Common myeloid progenitor, CD34-positive (primary cell): ENCODE data around the gene TBX2.

Source experiments
- CTCF ChIA-PET: fragments of 350-600 bp; sonication (Branson Sonifier 250); formaldehyde crosslinking; loops from one replicate; lab custom pipeline; 2021; ENCODE audit warnings: antibody characterized with exemption; lab: Charles Lee
- POLR2A ChIA-PET: fragments of 350-600 bp; sonication (Branson Sonifier 250); formaldehyde crosslinking; loops from one replicate; lab custom pipeline; 2021; ENCODE audit warnings: antibody characterized with exemption; lab: Charles Lee
- DNase-seq, 3 donors: peaks; one replicate each; pipeline versions ENCODE4 v3.0.0 to v3.0.0-alpha.2; 2013
- H3K27ac ChIP-seq, 2 experiments: 1 replicate in 1 of 2; 2 replicates in 1 of 2; pipeline ENCODE4 v1.7.0; 2013; ENCODE audit warnings: inconsistent platforms in 2 of 2, low read length in 2 of 2, mild to moderate bottlenecking in 2 of 2, low read depth in 1 of 2, moderate library complexity in 1 of 2; ENCODE audit not compliant: severe bottlenecking in 2 of 2, insufficient read depth in 1 of 2, poor library complexity in 1 of 2
- H3K27me3 ChIP-seq, 5 experiments: replicated peaks in 2 of 5; 1 replicate in 3 of 5; 2 replicates in 2 of 5; pipeline versions ENCODE4 v1.6.1 to v1.7.0; 2013; ENCODE audit warnings: low read length in 4 of 5, mild to moderate bottlenecking in 2 of 5, moderate library complexity in 2 of 5, inconsistent platforms in 1 of 5; ENCODE audit not compliant: insufficient read depth in 5 of 5, control insufficient read depth in 4 of 5
- H3K36me3 ChIP-seq, 4 experiments: 1 replicate in 2 of 4; 2 replicates in 2 of 4; pipeline versions ENCODE4 v1.6.1 to v1.7.0; 2013; ENCODE audit warnings: low read length in 3 of 4, control low read depth in 1 of 4, mild to moderate bottlenecking in 1 of 4; ENCODE audit not compliant: control insufficient read depth in 4 of 4, insufficient read depth in 4 of 4
- H3K4me1 ChIP-seq, 4 experiments: 1 replicate in 3 of 4; 2 replicates in 1 of 4; pipeline versions ENCODE4 v1.6.1 to v1.7.1; 2013; ENCODE audit warnings: low read length in 3 of 4, mild to moderate bottlenecking in 3 of 4, control low read depth in 1 of 4, inconsistent platforms in 1 of 4, moderate library complexity in 1 of 4; ENCODE audit not compliant: control insufficient read depth in 4 of 4, insufficient read depth in 4 of 4; ENCODE audit errors: control extremely low read depth in 1 of 4
- H3K4me3 ChIP-seq, 7 experiments: 1 replicate in 4 of 7; 2 replicates in 3 of 7; pipeline versions ENCODE4 v1.5.1 to v1.7.0; 2013; ENCODE audit warnings: mild to moderate bottlenecking in 7 of 7, low read length in 6 of 7, moderate library complexity in 6 of 7, inconsistent platforms in 2 of 7, low read depth in 2 of 7, control low read depth in 1 of 7; ENCODE audit not compliant: insufficient read depth in 4 of 7, control insufficient read depth in 1 of 7; ENCODE audit errors: extremely low read depth in 1 of 7
- H3K9me3 ChIP-seq, 5 experiments: 1 replicate in 4 of 5; 2 replicates in 1 of 5; pipeline versions ENCODE4 v1.6.1 to v1.7.1; 2013; ENCODE audit warnings: low read length in 4 of 5, mild to moderate bottlenecking in 2 of 5, inconsistent platforms in 1 of 5, low read depth in 1 of 5, moderate library complexity in 1 of 5; ENCODE audit not compliant: control insufficient read depth in 4 of 5, insufficient read depth in 2 of 5; ENCODE audit errors: control extremely low read depth in 1 of 5
- WGBS: methylation state at CpG from one replicate; pipeline ENCODE4 v1.1.5; 2013; ENCODE audit not compliant: insufficient coverage; 5-methylcytosine and 5-hydroxymethylcytosine counted together

The TBX2 gene

DNA sequence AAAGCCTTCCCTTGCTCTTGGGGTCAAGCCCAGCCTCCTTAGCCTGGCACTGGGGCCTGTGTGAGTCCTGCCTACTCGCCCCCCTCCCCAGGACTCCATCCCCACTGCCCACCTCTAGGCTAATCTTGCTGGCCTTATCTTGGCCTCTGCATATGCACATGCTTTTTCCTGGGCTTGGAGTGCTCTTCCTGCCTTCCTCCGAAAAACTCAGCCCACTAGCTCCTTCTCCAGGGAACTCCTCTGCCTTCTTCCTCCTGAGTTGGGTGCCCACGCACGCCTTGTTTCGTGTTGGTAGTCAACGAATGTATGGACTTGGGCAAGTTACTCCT lies 16.5 kb downstream of the TBX2 start:
- POLR2A ChIA-PET, result no interaction called here
- H3K27me3 ChIP-seq, result peaks cover 0 to 72% (median 35%) of the 10 kb centered on the region in 5 experiments
- WGBS, result 93% methylated on average over 6 of the region's 6 CpGs
- no peak for DNase-seq
- no peaks in the 10 kb centered on the region for H3K36me3 ChIP-seq
- H3K9me3 ChIP-seq, result peaks cover 0 to 4% (median 0%) of the 10 kb centered on the region in 5 experiments
- no peak overlapping the region for H3K27ac ChIP-seq
- H3K4me1 ChIP-seq, result peaks cover 0 to 26% (median 20%) of the 10 kb centered on the region in 4 experiments
- no peak overlapping the region for H3K4me3 ChIP-seq
- CTCF ChIA-PET, result interaction anchor here (0.7 to 1.4 kb wide), 7 partner anchors 22 to 420 kb away, joined by 3 to 6 read pairs (median 3); no protein-coding TSS in a partner anchor

DNA sequence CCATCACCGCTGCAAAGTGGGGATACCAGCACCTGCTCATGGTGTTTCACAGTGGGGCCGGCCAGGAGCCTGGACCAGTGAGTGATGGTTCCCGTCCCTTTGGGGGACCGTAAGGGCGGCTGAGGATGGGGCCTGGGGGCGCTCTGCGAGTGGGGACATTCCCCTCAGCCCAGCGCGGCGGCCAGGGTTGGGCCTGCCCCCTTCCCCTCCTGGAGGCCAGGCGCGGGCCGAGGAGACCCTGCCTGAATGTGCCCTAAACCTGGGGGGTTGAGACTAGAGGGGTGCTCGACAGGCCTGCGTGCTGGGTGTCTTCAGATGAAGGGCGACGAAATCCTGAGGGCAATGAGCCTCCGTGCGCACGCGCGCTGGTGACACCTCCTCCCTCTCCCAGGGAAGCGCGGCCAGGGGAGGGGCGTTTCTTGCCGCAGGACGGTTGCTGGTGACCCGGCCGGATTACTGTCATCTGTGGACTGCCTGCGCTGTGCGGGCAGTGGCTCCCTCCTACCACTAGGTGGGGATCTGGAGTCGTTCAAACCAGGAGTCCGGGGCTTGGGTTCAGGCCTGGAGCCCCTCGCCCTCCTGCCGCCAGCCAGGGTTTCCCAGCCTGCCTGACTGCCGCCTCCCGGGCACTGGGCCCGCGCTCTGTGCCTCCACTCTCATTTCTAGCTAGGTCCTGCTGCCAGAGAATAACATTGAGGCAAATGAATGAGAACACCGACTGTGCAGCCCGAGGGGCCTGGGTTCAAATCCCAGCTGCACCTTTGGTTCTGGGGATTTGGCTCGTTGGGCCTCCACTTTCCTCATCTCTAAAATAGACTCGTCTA lies 17.1 kb downstream of the TBX2 start:
- Histone ChIP-seq H3K36me3 (no peaks in the 10 kb centered on the region), H3K4me3 (peak overlapping the region in 3 of 7 experiments; percentile 11 to 30 (median 24)), H3K27me3 (peaks cover 0 to 71% (median 31%) of the 10 kb centered on the region in 5 experiments), H3K27ac (no peak overlapping the region), H3K9me3 (peaks cover 0 to 4% (median 0%) of the 10 kb centered on the region in 5 experiments), H3K4me1 (peaks cover 0 to 20% (median 14%) of the 10 kb centered on the region in 4 experiments)
- ChIA-PET POLR2A (no interaction called here), CTCF (interaction anchor here (0.7 to 1.5 kb wide), 7 partner anchors 23 to 420 kb away, joined by 3 to 5 read pairs (median 3); no protein-coding TSS in a partner anchor)
- WGBS, result 22% methylated on average over 35 of the region's 43 CpGs
- DNase-seq, result peak; percentile 69 to 74 (median 70)

DNA sequence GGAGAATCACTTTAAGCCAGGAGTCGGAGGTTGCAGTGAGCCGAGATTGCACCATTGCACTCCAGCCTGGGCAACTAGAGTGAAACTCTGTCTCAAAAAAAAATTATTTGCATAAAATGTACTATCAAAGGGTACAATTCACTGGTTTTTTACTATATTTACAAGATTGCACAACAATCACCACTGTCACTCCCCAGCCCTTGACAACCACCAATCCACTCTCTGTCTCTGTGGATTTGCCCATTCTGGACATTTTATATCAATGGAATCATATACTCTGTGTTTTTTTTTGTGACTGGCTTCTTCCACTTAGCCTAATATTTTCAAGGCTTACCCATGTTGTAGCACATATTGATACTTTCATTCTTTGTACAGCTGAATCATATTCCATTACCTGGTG lies 18.8 kb downstream of the TBX2 start:
- ChIA-PET POLR2A (no interaction called here), CTCF (interaction anchor here (1.0 to 1.5 kb wide), 3 partner anchors 24 to 165 kb away, joined by 3 read pairs; no protein-coding TSS in a partner anchor)
- WGBS, result 100% methylated on average over 2 of the region's 2 CpGs
- Histone ChIP-seq H3K27me3 (peaks cover 5 to 70% (median 33%) of the 10 kb centered on the region in 5 experiments), H3K36me3 (no peaks in the 10 kb centered on the region), H3K4me3 (no peak overlapping the region), H3K27ac (no peak overlapping the region), H3K4me1 (peaks cover 0 to 8% (median 2%) of the 10 kb centered on the region in 4 experiments), H3K9me3 (peaks cover 0 to 4% (median 0%) of the 10 kb centered on the region in 5 experiments)
- DNase-seq, result no peak

DNA sequence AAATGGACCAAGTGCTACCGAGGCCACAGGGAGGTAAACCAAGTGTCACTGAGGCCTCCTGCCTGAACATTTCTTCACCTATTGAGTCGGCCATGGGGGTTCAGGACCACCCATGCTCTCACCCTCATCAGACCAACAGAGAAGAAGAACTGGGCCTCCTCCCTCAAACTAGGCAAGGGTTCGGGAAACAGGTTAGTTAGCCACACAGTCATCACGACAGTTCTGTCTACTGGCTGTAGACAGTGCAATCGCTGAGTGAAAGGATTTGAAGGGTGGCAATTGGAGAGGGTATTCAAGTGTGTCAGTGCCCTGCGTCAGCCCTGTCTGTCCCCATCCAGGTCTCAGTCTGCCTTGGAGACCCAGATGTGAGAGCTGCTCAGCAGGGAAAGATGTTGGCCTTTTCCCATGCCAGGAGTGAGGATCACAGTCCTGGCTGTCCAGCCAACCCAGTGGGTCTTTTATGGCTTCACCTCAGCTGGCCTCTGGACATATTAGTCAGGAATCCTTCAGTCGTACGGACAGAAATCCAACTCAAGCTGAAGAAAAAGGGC lies 19.9 kb downstream of the TBX2 start:
- H3K9me3 ChIP-seq, result peaks cover 0 to 2% (median 0%) of the 10 kb centered on the region in 5 experiments
- no peak overlapping the region for H3K27ac ChIP-seq
- ChIA-PET CTCF (interaction anchor here (1.8 kb wide), 1 partner anchor 131 kb away, joined by 5 read pairs; no protein-coding TSS in a partner anchor), POLR2A (interaction anchor here (0.6 kb wide), 1 partner anchor 190 kb away, joined by 3 read pairs; no protein-coding TSS in a partner anchor)
- H3K4me1 ChIP-seq, result peaks cover 0 to 8% (median 2%) of the 10 kb centered on the region in 4 experiments
- no peaks in the 10 kb centered on the region for H3K36me3 ChIP-seq
- DNase-seq, result no peak
- peaks cover 5 to 68% (median 33%) of the 10 kb centered on the region in 5 experiments for H3K27me3 ChIP-seq
- no peak overlapping the region for H3K4me3 ChIP-seq
- WGBS, result 94% methylated on average over 8 of the region's 8 CpGs

DNA sequence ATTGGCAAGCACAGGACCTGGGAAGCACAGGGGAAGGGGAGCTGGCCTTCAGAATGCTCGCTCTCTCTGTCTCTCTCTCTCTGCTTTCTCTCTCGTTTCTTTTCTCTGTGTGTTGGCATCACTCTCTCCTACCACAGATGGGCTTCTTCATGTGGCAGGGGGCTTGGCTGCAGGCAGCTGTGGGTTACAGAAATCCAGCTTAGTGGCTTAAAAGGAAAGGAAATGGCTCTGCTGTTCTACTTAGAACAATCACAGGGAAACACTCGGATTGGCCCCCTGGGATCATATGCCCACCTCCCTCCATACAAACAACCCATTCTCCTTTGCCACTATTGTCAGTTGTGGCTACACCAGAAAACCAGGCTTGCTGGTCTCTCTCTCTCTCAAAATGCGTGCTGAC lies 20.4 kb downstream of the TBX2 start:
- peaks cover 0 to 1% (median 0%) of the 10 kb centered on the region in 5 experiments for H3K9me3 ChIP-seq
- WGBS, result 87% methylated on average over 3 of the region's 4 CpGs
- H3K27ac ChIP-seq, result no peak overlapping the region
- no peaks in the 10 kb centered on the region for H3K36me3 ChIP-seq
- peaks cover 5 to 64% (median 33%) of the 10 kb centered on the region in 5 experiments for H3K27me3 ChIP-seq
- ChIA-PET POLR2A (interaction anchor here (0.6 kb wide), 1 partner anchor 189 kb away, joined by 3 read pairs; no protein-coding TSS in a partner anchor), CTCF (interaction anchor here (1.8 kb wide), 1 partner anchor 130 kb away, joined by 5 read pairs; no protein-coding TSS in a partner anchor)
- no peak overlapping the region for H3K4me3 ChIP-seq
- H3K4me1 ChIP-seq, result peaks cover 0 to 8% (median 2%) of the 10 kb centered on the region in 4 experiments
- no peak for DNase-seq

DNA sequence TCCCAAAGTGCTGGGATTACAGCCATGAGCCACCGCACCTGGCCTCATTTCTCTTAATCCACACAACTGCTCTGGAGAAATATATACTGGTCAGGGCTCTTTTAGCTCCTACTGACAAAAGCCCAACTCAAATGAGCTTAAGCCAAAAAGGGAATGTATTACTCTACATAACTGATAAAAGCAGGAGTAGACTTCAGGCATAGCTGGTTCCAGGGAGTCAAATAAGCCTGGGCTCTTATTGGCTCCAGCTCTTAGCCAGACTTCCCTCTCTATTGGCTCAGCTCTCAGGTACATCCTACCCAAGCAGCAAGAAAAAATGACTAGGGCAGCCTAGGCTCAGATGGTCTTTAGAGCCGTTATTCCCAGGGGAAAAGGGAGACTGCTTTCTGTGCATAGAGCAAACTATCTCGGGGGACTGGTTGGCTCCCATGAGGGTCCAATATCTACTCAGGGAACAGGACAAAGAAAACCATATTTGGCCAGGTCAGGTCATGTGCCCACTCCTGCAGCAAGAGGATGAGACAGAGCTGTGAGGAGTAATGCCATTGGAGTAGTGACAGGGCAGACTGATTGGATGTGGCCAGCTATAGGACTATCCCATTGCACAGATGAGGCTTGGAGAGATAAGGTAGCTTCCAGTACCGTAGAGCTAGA lies 21.2 kb downstream of the TBX2 start:
- ChIA-PET POLR2A (interaction anchor here (0.6 kb wide), 1 partner anchor 27 kb away, joined by 5 read pairs; no protein-coding TSS in a partner anchor), CTCF (interaction anchor here (0.6 to 1.8 kb wide), 4 partner anchors 8 to 130 kb away, joined by 3 to 5 read pairs (median 3); no protein-coding TSS in a partner anchor)
- 94% methylated on average over 2 of the region's 4 CpGs for whole genome bisulfite sequencing
- peaks cover 0 to 1% (median 0%) of the 10 kb centered on the region in 5 experiments for H3K9me3 ChIP-seq
- no peak for DNase-seq
- H3K4me1 ChIP-seq, result peaks cover 0 to 8% (median 2%) of the 10 kb centered on the region in 4 experiments
- peaks cover 5 to 63% (median 30%) of the 10 kb centered on the region in 5 experiments for H3K27me3 ChIP-seq
- no peak overlapping the region for H3K4me3 ChIP-seq
- H3K36me3 ChIP-seq, result no peaks in the 10 kb centered on the region
- no peak overlapping the region for H3K27ac ChIP-seq
